Stimulated activated CD8-positive, alpha-beta memory T cell treated with anti-CD3 and anti-CD28 coated beads, Interleukin-15, amount 100 ng/mL, for 4 hours (primary cell): ENCODE measurements around the gene PDZD2.
"Not testable (repeated sequence)": the region's sequence is repeated elsewhere in the genome, so short reads cannot be mapped to it uniquely, and the experiment has no call there.

Source experiments
- DNase-seq, 2 donors: peaks; one replicate each; pipeline ENCODE4 v3.0.0-alpha.2; 2020; ENCODE audit warnings: low read depth in 2 of 2

The PDZD2 gene

DNA sequence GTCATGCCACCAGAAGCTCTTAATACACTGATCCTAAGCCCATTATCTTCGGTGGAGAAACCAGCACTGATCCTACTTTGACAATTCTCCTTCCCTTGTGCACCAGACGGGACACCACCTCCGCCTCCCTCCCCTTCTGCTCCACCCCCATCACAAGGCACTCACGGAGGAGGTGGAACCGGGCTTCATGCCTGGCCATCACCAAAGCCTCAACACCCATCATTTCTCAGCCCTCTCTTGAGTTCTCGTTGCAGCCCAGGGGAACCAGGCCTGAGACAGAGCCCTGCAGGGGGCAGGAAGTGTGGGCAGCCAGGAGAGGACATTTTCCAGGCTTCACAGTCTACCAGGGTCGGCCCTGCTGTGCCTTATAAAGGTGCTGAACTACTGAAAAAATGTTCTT is 374.7 kb downstream of the PDZD2 start:
- no peak for DNase-seq

DNA sequence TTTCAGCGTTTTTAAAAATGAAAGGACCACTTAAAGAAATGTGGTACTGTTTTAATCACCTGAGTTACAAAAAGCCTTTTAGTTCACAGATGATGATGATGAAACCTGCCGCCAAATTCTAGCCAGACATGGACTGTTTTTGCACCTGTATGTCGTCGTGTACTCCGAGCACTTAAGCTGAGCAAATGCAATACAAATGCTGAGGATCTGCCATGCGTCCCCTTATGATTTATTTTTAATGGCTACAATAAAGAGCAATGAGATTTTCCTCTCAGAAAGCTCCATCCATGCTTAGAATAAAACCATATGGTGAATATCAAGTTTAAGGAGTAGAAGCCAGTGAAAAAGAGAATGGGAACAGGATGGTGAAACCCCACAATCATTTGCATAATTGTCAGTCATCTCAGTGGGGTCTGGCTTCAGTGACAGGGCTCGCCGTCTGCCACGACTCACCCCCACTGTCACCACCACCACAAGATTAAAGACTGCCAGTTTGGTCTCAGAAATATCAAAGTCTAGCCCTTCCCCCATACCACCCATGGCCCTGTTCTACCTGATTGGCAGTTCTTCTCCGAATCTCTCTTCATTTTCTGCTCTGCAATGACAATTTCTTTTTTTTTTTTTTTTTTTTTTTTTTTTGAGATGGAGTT is 375.3 kb downstream of the PDZD2 start:
- DNase-seq, result no peak

DNA sequence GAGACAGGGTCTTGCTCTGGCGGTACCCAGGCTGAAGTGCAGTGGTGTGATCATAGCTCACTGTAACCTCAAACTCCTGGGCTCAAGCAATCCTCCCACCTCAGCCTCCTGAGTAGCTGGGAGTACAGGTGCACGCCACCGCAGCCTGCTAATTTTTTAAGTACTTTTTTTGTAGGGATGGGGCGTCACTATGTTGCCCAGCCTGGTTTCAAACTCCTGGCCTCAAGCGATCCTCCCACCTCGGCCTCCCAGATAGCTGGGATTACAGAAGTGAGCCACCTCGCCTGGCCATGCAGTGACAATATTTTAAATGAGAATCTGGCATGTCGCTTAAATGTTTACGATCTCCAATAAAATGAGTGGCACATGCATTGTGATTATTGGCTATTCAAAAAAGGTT is 376.3 kb downstream of the PDZD2 start:
- DNase-seq, result not testable (repeated sequence)

DNA sequence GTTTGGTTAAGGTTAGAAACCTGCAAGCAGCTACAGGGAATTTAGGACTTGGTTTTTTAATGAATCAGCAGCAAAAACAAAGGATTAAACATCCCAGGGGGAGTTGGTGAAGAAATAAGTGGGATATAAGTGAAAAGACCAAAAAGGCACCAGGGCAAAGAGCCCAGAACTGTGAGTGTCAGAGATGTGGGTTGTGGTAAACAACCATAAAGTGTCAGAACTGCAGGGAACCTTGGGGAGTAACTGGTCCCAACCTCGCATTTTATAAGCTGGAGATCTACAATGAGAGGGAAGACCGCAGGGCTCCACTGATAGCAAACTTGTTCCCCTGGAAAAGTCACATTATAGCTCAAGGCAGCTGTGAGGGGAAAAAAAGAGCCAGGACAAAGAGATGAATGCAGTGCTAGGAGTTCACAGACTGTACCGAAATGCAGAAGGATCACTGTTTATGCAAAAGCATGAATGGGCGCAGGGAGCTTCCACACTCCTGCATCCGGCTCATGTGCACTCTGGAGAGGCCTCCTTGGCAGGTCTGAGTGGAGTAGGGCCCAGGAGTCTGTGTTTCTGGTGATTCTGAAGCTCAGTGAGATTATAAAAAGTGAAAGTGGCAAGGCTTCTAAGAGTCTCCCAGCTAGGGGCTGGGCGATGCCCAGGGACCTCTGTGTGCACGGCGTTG is 378.9 kb downstream of the PDZD2 start:
- DNase-seq, result no peak

DNA sequence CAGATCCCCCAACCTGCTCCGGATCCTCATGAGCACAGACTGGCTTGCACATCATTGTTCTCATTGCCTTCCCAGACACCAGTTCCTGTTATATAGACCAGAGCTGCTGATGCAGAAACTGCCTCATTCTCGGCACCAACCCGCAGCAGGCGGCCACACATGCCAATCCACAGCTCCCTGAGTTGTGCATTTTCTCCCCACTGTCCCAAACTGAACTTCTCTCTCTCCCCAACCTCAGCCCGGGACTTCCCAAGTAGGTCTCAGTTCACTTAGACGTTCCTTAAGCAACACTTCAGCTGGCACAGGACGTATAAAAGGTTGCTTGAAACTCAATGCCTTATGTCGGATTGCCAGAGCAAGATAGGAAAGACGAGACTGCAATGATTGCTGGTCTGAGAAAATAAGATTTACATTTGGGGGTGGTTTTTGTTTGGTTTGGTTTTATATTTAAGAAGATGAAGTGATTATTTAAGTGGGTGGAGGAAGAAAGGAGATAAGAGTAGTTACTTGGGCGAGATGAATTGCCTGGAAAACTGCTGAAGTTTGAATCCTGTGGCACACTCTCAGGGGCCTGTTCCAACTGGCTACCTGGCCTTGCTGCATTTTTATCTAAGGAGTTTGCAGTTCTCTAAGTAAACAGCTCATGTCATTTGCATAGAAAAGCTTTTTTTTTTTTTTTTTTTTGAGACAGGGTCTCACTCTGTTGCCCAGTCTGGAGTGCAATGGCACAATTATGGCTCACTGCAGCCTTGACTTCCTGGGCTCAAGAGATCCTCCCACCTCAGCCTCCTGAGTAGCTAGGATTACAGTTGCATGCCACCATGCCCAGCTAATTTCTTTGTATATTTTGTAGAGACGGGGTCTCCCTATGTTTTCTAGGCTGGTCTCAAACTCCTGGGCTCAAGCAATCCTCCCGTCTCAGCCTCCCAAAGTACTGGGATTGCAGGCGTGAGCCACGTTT is 379.8 kb downstream of the PDZD2 start:
- DNase-seq, result no peak

DNA sequence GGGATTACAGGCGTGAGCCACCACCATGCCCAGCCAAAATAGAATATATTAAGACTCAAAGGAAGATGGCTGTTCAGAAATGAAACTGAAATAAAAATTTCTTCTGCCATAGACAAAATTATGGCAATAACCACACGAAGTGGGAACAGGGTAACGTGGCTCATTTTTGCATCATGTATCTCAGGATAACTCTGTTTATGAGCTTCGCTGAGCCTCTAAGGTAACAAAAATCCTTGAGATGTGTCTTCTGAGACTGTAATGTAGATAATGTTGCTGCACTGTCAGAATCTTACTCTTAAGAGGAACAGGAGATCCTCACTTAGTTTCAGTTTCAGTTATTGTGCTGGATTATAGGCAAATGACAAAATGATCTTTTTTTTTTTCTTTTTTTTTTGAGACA is 381.3 kb downstream of the PDZD2 start:
- DNase-seq, result no peak

DNA sequence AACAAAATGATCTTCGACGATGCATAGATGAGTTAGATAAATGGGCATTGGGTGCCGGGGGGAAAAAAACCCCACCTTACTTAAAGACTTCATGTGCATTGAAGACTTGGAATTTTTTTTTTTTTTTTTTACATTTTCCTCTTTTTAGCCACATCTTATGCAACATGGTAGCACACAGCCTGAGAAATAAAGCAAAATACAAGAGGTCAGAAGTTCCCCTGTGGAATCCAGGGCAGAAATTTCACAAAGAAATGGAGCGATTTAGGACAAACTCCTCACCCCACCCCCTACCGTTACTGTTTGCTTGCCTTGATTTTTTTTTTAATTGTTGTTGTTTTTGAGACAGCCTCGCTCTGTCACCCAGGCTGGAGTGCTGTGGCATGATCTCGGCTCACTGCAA is 382.0 kb downstream of the PDZD2 start:
- DNase-seq, result no peak

DNA sequence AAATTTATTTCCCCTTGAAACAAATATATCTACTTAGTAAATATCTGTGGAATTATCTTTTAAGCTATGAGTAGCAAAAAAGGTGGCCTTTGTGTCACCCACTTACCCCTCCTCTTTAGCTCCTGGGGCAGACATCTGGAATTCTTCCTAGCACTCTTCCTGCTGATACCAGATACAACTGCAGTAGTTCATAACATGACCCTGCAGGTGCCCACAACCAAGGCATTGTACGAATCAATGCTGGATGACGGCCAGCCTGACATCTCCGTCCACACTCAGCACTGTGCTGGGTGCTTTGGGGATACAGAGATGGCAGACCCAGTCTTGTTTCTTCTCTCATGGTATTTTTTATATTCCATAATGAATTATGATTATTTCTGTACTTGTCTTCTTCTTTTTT is 382.8 kb downstream of the PDZD2 start:
- DNase-seq, result no peak

DNA sequence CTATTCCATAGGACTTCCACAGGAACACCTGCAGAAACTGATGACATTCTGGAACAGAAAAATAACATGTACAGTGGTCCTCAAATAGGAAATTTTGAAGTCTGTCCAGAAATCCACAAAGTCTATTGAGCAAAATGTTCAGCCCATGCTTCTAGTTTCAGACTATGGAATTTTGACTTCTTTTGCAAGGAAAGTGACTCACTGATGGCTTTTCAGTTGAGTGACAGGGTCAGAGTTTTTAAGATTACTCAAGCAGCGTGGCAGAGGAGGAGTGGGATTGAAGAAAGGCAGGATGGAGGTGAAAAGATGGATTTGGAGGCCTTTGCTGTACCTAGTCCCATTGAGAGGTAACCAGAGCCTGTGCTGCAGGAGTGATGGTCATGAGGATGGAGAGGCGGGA is 383.7 kb downstream of the PDZD2 start:
- DNase-seq, result no peak

DNA sequence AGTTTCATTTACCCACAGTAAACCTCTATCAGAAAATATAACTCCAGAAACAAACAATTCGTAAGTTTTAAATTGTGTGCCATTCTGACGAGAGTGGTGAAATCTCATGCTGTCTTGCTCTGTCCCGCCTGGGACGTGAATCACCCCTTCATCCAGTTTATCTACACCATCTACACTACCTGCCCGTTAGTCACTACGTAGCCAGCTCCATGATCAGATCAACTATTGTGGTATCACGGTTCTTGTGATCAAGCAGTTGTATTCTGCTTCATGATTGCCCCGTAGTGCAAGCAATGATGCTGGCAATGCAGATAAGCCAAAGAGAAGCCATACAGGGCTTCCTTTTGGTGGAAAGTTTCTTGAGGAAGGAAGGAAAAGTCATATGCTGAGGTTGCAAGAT is 384.9 kb downstream of the PDZD2 start:
- DNase-seq, result no peak

DNA sequence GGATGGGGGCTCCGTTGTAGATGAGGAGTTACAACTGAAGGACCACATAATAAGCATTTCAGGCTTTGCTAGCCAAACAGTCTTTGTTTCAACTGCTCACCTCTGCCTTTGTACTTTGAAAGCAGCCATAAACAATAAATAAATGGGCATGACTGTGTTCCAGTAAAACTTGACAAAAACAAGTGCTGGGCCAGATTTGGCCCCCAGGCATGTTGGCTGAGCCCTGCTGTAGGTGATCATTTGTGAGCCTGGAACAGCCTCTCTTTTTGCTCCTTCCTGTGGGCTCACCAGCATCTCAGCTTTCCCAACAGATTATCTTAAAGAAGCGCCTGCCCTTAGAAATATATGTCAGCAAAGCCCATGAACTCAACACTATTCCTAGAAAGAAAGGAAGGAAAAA is 385.8 kb downstream of the PDZD2 start:
- DNase-seq, result no peak

DNA sequence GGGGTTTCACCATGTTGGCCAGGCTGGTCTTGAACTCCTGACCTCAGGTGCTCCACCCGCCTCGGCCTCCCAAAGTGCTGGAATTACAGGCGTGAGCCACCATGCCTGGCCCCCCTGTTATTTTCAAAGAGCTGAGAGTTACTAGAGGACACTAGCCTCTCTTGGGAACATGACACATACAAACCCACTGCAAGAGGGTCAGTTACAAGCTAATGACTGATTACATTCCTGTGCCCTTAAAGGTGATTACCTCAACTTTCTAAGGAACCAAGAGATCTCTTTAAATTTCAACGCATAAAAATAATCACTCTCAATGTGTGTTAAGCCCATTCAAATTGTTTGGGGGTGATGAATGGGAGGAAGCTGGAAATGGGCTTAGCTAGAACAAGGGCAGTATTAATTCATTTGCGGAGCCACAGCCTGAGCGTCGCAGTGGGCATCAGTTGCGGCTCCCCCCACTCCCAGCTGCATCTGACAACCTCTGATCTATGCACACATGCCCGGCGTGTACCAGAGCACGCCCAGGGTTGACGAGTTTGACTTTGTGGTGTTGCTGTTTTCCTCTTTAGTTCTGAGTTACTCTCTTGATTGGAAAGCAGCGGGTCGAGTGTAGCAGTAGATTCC is 388.3 kb downstream of the PDZD2 start:
- DNase-seq, result no peak

DNA sequence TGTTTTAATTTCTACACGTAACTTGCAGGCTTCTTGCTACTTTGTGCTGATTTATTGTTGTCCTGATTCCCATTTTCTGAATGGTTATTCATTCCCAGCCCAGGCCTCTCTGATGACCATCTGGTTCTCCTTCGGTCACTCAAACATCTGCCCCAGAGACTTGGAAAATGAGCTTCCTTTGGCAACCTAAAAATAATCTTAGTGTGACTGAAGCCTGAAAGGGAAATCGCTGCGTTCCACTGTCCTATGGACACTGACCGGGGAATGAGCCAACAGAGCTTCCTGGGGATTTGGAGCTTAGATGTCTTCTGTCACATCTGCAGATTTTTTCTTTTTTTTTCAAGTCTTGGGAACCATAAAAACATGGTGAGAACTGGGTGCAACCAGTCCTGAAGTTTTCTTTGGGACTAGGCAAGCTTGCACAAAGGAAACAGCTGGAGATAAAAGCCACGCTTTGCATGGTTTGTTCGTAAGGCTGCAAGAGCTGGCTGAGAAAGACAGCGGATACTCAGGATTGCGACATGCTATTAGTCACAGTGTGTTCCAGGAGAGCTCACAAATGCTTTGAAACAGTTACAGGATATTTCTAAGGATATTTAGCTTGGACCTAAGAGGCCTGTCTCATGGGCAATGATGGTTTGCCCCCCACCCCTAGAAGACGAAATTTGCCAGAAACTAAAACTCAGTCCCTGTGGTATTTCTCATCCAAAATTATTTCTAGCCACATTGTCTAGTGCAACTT is 389.0 kb downstream of the PDZD2 start:
- no peak for DNase-seq

DNA sequence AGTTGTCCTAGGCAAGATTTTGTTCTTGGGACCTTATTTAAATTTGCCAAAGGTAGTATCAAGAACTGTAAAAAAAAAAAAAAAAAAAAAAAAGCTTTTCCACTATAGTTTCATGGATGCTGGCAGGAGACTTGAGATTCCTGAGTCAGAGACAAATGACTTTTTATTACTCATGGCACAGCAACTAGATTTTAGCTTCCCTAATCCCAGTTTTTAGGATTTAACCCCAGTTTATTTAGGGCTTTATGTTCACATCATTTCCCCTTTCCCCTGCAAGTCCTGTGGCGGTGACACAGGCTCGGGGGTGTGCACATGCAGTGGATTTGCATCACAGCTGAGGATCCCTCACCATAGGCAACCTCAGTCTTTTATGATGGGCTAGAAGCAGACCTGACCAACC is 390.3 kb downstream of the PDZD2 start:
- DNase-seq, result no peak

DNA sequence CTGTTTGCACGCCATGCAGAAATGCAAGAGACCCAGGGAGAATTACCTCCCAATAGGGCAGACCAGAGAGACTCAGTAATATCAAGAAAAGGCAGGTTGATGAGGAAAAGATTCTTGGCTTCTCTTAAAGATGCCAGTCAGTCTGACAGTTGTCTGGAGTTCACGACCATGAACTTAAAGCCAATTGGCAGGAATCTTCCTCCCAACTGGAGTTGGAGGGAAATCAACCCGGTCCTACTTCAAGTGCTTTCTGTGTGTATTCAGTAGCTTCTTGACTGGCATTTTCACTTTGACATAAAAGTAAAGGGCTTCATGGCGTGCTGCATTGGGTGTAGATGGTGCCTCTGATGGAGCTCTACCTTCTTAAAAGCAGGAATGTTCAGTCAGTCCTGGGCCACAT is 390.9 kb downstream of the PDZD2 start:
- no peak for DNase-seq

DNA sequence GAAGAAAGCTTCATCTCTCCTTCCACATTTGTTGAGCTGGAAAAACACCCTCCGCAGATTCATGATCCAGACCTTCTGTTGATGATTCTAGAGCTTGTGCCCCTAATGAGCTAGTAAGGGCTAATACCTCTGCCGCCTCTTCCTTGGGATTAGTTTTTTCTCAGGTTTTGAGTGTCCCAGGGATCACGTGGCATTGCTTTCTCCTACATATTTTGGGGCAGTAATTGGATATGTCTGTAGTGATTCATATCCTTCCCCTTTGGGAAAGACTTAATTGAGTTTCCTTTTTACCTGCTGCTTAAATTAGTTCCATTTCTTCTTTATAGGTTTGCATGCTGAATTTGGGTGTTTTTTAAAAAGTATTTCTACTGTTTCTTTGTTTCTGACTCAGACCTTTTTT is 391.3 kb downstream of the PDZD2 start:
- DNase-seq, result no peak

DNA sequence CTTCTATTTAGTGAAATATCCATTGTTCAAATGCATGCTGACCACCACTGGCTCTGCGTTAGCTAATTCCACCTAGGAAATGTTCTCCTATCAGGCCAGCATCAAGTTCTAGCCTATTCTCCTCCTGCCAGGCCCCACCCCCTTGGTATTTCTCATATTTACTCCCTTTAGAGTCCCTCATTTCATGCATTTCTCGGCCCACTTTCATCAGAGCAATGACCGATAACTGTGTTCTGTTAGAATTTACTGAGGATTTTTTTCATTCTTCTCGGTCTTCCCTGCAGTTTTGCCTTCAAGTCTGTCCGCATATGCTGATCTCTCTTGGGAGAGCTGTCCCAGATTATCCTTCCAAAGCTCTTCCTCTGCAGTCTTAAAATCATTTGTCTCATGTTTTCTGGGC is 391.8 kb downstream of the PDZD2 start:
- DNase-seq, result no peak

DNA sequence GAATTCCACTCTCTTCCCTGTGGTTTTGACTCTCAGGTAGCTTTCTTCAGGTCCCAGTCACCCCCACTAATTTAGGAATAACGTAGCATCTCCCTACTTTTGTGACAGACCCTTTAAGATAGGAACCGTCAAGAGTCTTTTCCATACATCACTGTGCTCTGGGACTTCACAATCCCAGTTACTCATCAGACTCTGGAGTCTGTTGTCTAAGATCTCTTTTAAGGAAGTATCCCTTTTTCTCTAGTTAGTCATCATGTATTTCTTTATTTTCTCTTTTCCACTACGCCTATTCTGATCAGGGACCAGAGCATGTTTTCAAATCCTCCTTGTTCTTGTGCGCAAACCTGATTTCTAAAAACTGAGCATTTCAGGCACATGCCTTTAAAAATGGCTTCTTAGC is 392.2 kb downstream of the PDZD2 start:
- no peak for DNase-seq

DNA sequence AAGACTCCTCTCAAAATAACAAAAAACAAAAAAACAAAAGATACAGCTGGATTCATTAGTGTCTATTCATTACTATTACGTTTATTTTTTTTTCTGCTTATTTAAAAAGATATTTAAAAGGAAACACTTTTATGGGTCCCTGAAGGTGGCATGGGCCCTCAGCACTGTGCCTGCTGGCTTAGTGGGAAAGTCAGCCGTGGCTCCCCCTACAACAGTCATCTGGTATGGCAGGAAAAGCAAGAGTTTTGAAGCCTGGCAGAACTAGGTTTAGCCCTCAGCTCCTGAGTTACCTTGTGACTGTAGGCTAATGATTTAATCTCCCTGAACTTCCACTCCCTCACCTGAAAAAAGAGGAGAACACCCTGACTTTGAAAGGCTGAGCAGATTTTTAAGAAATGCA is 399.6 kb downstream of the PDZD2 start:
- DNase-seq, result no peak

DNA sequence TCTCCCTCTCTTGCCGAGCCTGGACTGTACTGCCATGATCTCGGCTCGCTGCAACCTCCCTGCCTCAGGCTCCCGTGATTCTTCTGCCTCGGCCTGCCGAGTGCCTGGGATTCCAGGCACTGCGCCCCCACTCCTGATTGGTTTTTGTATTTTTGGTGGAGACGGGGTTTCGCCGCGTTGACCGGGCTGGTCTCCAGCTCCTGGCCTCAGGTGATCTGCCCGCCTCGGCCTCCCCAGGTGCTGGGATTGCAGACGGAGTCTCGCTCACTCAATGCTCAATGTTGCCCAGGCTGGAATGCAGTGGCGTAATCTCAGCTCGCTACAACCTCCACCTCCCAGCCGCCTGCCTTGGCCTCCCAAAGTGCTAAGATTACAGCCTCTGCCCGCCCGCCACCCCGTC is 400.2 kb downstream of the PDZD2 start:
- DNase-seq, result not testable (repeated sequence)

DNA sequence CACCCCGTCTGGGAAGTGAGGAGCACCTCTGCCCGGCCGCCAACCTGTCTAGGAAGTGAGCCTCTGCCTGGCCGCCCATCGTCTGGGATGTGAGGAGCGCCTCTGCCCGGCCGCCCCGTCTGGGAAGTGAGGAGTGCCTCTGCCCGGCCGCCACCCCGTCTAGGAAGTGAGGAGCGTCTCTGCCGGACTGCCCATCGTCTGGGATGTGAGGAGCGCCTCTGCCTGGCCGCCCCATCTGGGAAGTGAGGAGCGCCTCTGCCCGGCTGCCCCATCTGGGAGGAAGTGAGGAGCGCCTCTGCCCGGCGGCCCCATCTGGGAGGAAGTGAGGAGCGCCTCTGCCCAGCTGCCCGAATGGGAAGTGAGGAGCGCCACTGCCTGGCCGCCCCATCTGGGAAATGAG is 400.7 kb downstream of the PDZD2 start:
- not testable (repeated sequence) for DNase-seq
